BLaER1 treated with 17β-estradiol and CSF1 and Interleukin-3, amounts not matched to agents 10 nM and 100 nM (cell line): ENCODE results near the gene NGF.
A peak's percentile ranks its signal among the peaks of the same experiment; 100 is the strongest.

Experiments
- H3K27ac ChIP-seq, 11 experiments: shearing (Covaris generic); formaldehyde crosslinking; 2 replicates each; pipeline ENCODE4 v1.8.1; 2022
- H3K27me3 ChIP-seq, 11 experiments: shearing (Covaris generic); formaldehyde crosslinking; 2 replicates each; pipeline ENCODE4 v1.8.1; 2022
- H3K36me3 ChIP-seq, 11 experiments: shearing (Covaris generic); formaldehyde crosslinking; 2 replicates each; pipeline ENCODE4 v1.8.1; 2022
- H3K4me1 ChIP-seq, 10 experiments: shearing (Covaris generic); formaldehyde crosslinking; 2 replicates each; pipeline ENCODE4 v1.8.1; 2022
- H3K4me2 ChIP-seq, 11 experiments: shearing (Covaris generic); formaldehyde crosslinking; 2 replicates each; pipeline ENCODE4 v1.8.1; 2022
- H3K4me3 ChIP-seq, 10 experiments: shearing (Covaris generic); formaldehyde crosslinking; 2 replicates each; pipeline ENCODE4 v1.8.1; 2022
- H3K9ac ChIP-seq, 11 experiments: shearing (Covaris generic); formaldehyde crosslinking; 2 replicates each; pipeline ENCODE4 v1.8.1; 2022
- H3K9me3 ChIP-seq, 11 experiments: shearing (Covaris generic); formaldehyde crosslinking; replicated peaks in 1 of 11; 2 replicates each; pipeline ENCODE4 v1.8.1; 2022
- H4K20me1 ChIP-seq, 11 experiments: shearing (Covaris generic); formaldehyde crosslinking; 2 replicates each; pipeline ENCODE4 v1.8.1; 2022
- Cebpa-rat ChIP-seq, 11 experiments: shearing (Covaris generic); IDR thresholded peaks; 2 replicates each; pipeline ENCODE4 v1.8.1; 2022

The NGF gene

DNA sequence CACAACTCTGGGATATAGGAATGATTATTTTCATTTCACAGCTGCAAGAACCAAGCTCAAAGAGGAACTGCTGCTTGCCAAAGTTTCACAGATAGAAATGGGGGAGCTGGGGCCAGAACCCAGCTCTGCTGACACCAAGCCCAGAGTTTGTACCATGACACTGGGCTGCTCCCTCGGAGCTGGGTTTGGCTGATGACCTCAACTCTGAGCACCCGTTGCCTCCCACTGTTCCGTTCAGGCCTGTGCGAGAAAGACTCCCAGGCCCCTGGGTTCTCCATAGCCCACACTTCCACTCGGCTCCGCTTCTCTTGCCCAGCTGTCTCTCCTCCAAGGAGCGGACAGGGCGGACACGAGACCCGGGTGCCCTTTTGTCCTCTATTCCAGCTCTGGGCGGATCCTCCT, 55.2 kb downstream of the NGF start:
- Histone ChIP-seq H3K27me3 (no peaks in the 10 kb centered on the region), H4K20me1 (no peaks in the 10 kb centered on the region), H3K4me1 (peaks cover 0 to 13% (median 2%) of the 10 kb centered on the region in 10 experiments; a peak in 8 of 20 replicates), H3K4me2 (peak overlapping the region in 3 of 11 experiments; percentile 0 to 54 (median 9); a peak in 3 of 22 replicates), H3K9ac (no peak overlapping the region), H3K4me3 (no peak overlapping the region), H3K36me3 (no peaks in the 10 kb centered on the region), H3K27ac (0 out of 22 replicates have a peak overlapping the region, but pooled peaks of 1 of the 11 experiments have one; percentile 6), H3K9me3 (peaks cover 0 to under 1% (median 0%) of the 10 kb centered on the region in 11 experiments; a peak in 2 of 22 replicates)
- no peak for TF ChIP-seq Cebpa-rat (IDR thresholded peaks at IDR 0.05)

DNA sequence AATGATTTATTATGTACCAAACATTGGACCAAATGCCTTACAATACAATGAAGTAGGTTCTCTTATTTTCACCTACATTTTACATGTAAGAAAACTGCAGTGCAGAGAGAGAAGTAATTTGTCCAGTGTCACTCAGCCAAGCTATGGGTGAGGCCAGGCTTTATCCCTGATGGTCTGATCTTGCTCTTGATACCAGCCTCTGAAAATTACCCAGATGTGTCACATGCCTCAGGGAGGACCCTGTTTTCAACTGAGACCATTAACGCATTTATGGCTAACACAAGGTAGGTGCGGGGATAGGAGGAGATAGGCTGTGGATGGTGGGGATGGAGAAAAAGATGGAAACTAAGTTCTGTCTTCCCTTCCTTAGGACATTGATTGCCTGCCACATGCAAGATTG, 56.9 kb downstream of the NGF start:
- Histone ChIP-seq H4K20me1 (no peaks in the 10 kb centered on the region), H3K4me1 (peaks cover 0 to 13% (median 2%) of the 10 kb centered on the region in 10 experiments; a peak in 8 of 20 replicates), H3K27me3 (no peaks in the 10 kb centered on the region), H3K27ac (no peak overlapping the region), H3K4me3 (no peak overlapping the region), H3K4me2 (no peak overlapping the region), H3K9ac (no peak overlapping the region), H3K36me3 (no peaks in the 10 kb centered on the region), H3K9me3 (peaks cover 6 to 15% (median 11%) of the 10 kb centered on the region in 11 experiments; a peak in 18 of 22 replicates)
- TF ChIP-seq Cebpa-rat (IDR thresholded peaks at IDR 0.05), result no peak

DNA sequence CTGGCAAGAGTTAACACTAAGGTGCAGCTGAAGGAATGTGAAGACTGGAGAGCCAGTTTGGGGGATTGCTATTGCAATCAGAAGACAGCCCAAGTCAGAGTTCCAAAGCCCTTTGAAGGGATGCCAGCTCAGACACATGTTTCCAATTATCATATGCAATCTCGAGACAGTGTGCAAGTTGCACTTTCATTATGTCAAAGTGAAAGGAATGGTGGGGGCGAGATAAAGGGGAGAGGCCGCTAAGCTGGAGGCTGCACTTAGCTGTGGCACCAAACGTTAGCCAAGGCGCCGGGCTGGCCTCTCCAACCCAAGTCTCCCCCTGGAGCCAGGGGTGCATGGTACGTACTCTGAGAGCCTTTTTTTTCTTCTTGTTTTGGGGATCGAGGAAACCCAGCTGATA, 58.0 kb downstream of the NGF start:
- Histone ChIP-seq H3K27me3 (no peaks in the 10 kb centered on the region), H3K36me3 (no peaks in the 10 kb centered on the region), H3K4me2 (no peak overlapping the region), H3K9me3 (peaks cover 6 to 15% (median 11%) of the 10 kb centered on the region in 11 experiments; a peak in 18 of 22 replicates), H4K20me1 (no peaks in the 10 kb centered on the region), H3K4me3 (no peak overlapping the region), H3K27ac (no peak overlapping the region), H3K4me1 (peaks cover 0 to 13% (median 2%) of the 10 kb centered on the region in 10 experiments; a peak in 8 of 20 replicates), H3K9ac (no peak overlapping the region)
- no peak for TF ChIP-seq Cebpa-rat (IDR thresholded peaks at IDR 0.05)

DNA sequence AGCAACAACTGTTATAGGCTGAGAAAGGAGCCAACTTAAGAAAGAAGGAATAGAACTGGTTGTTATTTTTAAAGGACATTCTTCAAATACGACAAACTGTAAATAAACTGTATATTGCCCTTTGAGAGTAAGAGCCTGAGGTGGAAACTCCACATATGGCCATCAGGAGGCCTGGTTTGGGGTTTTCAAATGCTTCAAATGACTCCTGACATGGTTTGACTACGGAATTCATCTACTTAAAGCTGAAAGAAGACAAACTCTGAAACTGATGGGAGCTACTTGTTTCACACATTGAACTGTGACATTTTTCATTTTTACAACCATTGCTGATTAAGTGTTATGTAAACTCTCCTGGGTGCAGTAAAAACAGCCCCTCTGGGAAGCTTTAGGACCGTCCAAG, 59.8 kb downstream of the NGF start:
- no peak overlapping the region for H3K27ac ChIP-seq
- no peak overlapping the region for H3K4me3 ChIP-seq
- peaks cover 6 to 15% (median 11%) of the 10 kb centered on the region in 11 experiments; a peak in 18 of 22 replicates for H3K9me3 ChIP-seq
- no peak overlapping the region for H3K9ac ChIP-seq
- H3K27me3 ChIP-seq, result no peaks in the 10 kb centered on the region
- no peaks in the 10 kb centered on the region for H4K20me1 ChIP-seq
- TF ChIP-seq Cebpa-rat (IDR thresholded peaks at IDR 0.05), result no peak
- H3K4me2 ChIP-seq, result no peak overlapping the region
- H3K4me1 ChIP-seq, result peaks cover 0 to 9% (median 0%) of the 10 kb centered on the region in 10 experiments; a peak in 6 of 20 replicates
- H3K36me3 ChIP-seq, result no peaks in the 10 kb centered on the region

DNA sequence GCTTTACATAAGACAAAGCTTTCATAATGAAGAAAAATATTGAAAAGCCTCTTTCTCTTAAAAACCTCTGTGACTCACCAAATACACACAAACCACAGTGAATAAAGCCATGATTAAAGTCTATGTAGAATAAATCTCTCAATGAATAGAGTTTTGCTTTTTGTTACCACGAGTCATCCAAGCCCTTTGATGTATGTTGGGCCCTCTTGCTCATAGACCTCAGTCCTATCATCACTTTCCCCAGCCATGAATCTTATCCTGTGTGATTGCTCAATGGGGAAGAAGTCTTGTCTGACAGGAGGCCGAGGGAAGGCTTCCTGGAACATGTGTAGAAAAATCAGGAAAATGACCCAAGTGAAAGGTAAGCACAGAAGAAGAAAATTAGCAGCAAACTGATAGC, 60.8 kb downstream of the NGF start:
- Histone ChIP-seq H3K4me2 (no peak overlapping the region), H3K4me3 (no peak overlapping the region), H4K20me1 (no peaks in the 10 kb centered on the region), H3K9ac (no peak overlapping the region), H3K36me3 (no peaks in the 10 kb centered on the region), H3K4me1 (peaks cover 0 to 2% (median 0%) of the 10 kb centered on the region in 10 experiments; a peak in 5 of 20 replicates), H3K27me3 (no peaks in the 10 kb centered on the region), H3K27ac (no peak overlapping the region), H3K9me3 (peaks cover 6 to 15% (median 11%) of the 10 kb centered on the region in 11 experiments; a peak in 18 of 22 replicates)
- no peak for TF ChIP-seq Cebpa-rat (IDR thresholded peaks at IDR 0.05)

DNA sequence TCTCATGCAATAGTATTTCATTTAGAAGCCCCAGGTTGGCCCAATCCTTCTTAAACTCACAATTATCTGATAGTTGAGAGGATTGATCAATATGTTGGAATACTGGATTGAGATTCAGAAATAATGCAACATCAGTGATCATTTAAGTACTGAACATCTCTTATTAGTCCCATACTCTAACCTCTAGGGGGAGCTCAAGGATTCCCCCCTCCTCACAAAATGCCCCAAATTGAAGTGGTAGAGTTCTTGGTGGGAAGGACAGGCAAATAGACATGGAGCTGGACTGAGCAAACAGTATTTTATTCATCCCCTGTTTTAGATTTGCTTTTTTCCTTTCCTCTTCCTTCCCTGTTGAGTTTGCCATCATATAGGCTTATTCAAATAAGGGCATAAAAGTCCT, 62.8 kb downstream of the NGF start:
- H3K9ac ChIP-seq, result no peak overlapping the region
- H3K9me3 ChIP-seq, result peaks cover 6 to 15% (median 11%) of the 10 kb centered on the region in 11 experiments; a peak in 18 of 22 replicates
- H3K27ac ChIP-seq, result no peak overlapping the region
- H3K36me3 ChIP-seq, result no peaks in the 10 kb centered on the region
- no peak overlapping the region for H3K4me2 ChIP-seq
- no peak overlapping the region for H3K4me3 ChIP-seq
- H3K4me1 ChIP-seq, result no peaks in the 10 kb centered on the region
- no peaks in the 10 kb centered on the region for H3K27me3 ChIP-seq
- no peaks in the 10 kb centered on the region for H4K20me1 ChIP-seq
- TF ChIP-seq Cebpa-rat (IDR thresholded peaks at IDR 0.05), result no peak

DNA sequence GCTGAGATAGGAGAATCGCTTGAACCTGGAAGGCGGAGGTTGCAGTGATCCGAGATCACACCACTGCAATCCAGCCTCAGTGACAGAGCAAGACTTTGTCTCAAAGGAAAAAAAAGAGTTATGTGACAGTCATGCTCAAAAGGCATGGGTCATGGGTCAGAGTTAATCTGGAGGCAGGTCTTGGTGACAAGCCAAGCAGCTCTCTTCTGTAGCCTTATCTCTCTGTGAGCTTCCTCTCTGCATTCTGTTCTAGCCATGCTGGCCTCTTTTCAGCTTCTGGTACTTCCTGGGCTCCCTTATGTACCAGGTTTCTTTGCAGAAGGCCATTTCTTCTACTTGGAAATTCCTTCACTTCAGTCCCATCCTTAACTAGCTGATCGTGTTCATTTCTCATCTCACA, 63.6 kb downstream of the NGF start:
- TF ChIP-seq Cebpa-rat (IDR thresholded peaks at IDR 0.05), result no peak
- no peaks in the 10 kb centered on the region for H3K4me1 ChIP-seq

DNA sequence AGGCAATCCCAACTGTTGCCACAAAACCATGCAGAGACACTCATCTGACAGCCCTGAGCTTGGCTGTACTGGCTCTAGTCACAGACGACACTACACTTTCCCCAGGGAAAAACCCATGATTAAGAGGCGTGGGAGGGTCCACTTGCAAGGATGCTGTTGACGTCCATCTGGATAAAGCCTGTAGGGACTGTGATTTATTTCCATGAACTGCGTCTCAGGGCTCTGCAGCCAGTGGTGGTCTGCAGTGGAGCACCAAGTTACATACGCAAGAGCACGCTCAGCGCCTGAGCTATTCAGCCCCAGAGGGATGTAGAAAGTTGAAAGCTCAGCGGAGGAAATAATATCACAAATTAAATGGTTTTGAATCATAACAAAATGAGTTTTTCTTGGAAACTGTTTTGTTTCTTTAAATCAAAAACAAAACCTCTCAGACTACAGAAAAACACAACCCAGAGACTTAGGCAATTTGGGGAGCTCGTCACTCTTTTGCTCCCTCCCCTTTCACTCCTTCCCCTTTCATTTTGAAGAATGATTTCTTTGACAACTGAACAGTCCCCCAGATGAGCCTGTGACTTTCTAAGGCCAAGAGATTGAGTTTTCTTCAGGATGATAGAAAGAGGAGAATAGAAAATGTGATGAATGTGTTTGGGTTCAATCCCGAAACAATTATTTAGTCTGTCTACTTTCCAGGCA, 71.2 kb downstream of the NGF start:
- no peak overlapping the region for H3K9ac ChIP-seq
- no peaks in the 10 kb centered on the region for H3K4me1 ChIP-seq
- H3K4me3 ChIP-seq, result no peak overlapping the region
- H3K36me3 ChIP-seq, result no peaks in the 10 kb centered on the region
- H4K20me1 ChIP-seq, result no peaks in the 10 kb centered on the region
- no peak overlapping the region for H3K27ac ChIP-seq
- H3K4me2 ChIP-seq, result no peak overlapping the region
- TF ChIP-seq Cebpa-rat (IDR thresholded peaks at IDR 0.05), result no peak
- H3K27me3 ChIP-seq, result no peaks in the 10 kb centered on the region
- H3K9me3 ChIP-seq, result no peaks in the 10 kb centered on the region

More for the DNA sequence above, 63.6 kb downstream of the NGF start:
- Histone ChIP-seq H3K4me3 (no peak overlapping the region), H3K9me3 (peaks cover 6 to 15% (median 11%) of the 10 kb centered on the region in 11 experiments; a peak in 18 of 22 replicates), H3K36me3 (no peaks in the 10 kb centered on the region), H4K20me1 (no peaks in the 10 kb centered on the region), H3K27ac (no peak overlapping the region), H3K27me3 (no peaks in the 10 kb centered on the region), H3K9ac (no peak overlapping the region), H3K4me2 (no peak overlapping the region)

DNA sequence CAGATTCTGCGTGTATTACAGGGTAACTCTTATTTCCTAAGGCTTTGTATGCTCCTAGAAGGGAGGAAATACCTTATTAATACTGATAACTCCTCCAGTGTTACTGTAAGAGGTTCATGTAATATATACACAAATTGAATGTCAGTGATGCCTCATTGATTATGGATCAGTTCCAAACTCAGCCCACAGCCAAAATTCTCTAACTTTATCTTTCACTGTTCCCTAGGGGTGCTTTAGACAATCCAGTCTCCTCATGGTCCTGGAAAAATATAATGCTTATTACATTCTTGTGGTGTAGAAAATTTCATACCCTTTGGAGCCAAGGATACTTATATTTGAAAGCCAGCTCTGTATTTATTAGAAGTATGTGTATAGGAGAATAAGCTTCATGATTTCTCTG, 73.0 kb downstream of the NGF start:
- Histone ChIP-seq H3K27ac (no peak overlapping the region), H3K27me3 (no peaks in the 10 kb centered on the region), H3K4me2 (no peak overlapping the region), H3K9ac (no peak overlapping the region), H3K4me1 (no peaks in the 10 kb centered on the region), H3K9me3 (no peaks in the 10 kb centered on the region), H4K20me1 (no peaks in the 10 kb centered on the region), H3K4me3 (no peak overlapping the region), H3K36me3 (no peaks in the 10 kb centered on the region)
- TF ChIP-seq Cebpa-rat (IDR thresholded peaks at IDR 0.05), result no peak

DNA sequence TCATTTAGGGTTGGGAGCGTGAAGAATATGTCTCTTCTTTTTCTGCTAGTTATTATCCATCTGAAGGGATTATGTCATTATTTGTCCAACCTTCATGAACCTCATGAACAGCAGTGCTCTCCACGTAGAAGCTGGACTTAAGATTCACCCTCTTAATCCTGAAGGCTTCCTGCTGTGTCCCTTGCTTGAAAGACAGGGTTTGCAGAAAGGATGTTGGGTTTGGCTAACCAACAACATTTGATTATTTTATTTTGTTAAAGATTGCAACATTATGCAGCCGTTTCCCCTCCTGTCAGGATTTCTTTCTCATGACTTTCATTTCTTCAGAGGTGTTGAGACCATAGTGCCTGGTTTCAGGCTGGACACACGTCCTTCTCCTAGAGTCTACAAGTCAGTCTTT, 75.2 kb downstream of the NGF start:
- H3K27me3 ChIP-seq, result no peaks in the 10 kb centered on the region
- H3K9me3 ChIP-seq, result peaks cover 11 to 21% (median 16%) of the 10 kb centered on the region in 11 experiments
- no peaks in the 10 kb centered on the region for H3K36me3 ChIP-seq
- H3K4me3 ChIP-seq, result no peak overlapping the region
- no peaks in the 10 kb centered on the region for H4K20me1 ChIP-seq
- no peak for TF ChIP-seq Cebpa-rat (IDR thresholded peaks at IDR 0.05)
- no peak overlapping the region for H3K4me2 ChIP-seq
- no peak overlapping the region for H3K9ac ChIP-seq
- H3K27ac ChIP-seq, result no peak overlapping the region
- no peaks in the 10 kb centered on the region for H3K4me1 ChIP-seq
